Retinal pigment epithelial cell (primary cell): ENCODE data around the gene TDRD3.
"Not testable (repeated sequence)": the region's sequence is repeated elsewhere in the genome, so short reads cannot be mapped to it uniquely, and the experiment has no call there.

Source experiments
- DNase-seq: peaks from one replicate; pipeline ENCODE4 v3.0.0-alpha.2; 2010; ENCODE audit warnings: low read depth
- H3K4me3 ChIP-seq: 2 replicates; pipeline ENCODE4 v1.5.1; 2011; ENCODE audit warnings: mild to moderate bottlenecking, low read length, control low read depth, moderate library complexity
- TF ChIP-seq, protein P1 (sequence below): conservative IDR thresholded peaks from 2 replicates; pipeline ENCODE4 v1.5.1; 2011; ENCODE audit warnings: low read depth, low read length, control low read depth, inconsistent platforms

The TDRD3 gene

DNA sequence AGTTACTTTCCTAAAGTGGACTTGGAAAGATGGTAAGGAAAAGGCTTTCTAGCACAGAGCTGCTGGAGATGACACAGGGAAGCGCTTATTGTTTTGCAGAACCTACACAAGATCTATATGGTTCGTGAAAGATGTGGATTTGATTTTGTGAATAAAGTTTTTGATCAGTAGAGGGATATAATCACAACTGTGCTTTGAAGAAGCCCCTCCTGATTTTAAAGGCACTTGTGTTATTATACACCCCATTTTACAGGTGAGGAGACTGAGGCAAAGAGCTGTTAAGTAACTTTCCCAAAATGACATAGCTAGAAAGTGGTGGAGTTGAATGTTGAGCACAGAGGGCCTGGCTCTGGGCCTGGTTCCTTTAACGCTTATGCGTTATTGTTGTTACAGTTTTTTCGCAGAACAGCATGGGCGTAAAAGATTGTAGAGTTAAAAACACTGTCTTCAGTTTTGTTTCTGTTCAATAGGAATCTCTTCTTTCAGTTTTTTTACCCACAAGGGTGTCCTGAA, 1.4 kb downstream of the TDRD3 start:
- H3K4me3 ChIP-seq: peak overlapping the region; percentile 87
- TF ChIP-seq, protein P1, sequence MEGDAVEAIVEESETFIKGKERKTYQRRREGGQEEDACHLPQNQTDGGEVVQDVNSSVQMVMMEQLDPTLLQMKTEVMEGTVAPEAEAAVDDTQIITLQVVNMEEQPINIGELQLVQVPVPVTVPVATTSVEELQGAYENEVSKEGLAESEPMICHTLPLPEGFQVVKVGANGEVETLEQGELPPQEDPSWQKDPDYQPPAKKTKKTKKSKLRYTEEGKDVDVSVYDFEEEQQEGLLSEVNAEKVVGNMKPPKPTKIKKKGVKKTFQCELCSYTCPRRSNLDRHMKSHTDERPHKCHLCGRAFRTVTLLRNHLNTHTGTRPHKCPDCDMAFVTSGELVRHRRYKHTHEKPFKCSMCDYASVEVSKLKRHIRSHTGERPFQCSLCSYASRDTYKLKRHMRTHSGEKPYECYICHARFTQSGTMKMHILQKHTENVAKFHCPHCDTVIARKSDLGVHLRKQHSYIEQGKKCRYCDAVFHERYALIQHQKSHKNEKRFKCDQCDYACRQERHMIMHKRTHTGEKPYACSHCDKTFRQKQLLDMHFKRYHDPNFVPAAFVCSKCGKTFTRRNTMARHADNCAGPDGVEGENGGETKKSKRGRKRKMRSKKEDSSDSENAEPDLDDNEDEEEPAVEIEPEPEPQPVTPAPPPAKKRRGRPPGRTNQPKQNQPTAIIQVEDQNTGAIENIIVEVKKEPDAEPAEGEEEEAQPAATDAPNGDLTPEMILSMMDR: no peak
- DNase-seq: no peak

DNA sequence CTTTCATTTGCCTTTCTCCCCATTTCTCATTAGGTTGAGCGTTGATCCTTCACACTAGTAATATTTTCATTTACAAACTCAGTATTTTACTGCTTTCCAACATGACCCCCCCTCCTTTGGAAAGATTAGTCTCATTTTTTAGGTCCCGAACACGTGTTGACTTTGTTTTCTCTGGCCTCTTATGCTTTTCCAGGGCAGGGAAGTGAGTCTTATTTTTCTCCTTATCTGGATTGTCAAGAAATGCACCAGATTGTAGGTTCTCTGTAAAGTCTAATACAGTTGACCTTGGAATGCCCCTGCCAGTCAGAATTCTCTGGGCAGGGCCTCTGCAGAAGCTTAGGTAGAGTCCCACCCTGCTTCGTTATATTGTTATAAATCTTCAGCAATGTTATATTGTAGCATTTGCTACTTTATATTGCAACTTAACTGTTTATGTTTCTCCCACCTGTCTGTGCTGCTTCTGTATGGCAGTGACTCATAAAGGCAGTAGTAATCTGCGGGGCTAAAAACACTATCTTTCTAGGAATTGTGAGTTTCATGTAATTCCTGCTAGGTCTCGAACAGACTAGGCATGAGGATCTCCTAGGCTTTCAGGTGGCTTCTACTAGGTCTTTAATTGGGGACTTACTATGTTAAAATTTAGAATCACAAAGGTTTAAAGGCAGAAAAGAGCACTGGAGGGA, 2.0 kb downstream of the TDRD3 start:
- peak overlapping the region; percentile 87 for H3K4me3 ChIP-seq
- TF ChIP-seq, protein P1: no peak
- DNase-seq: peak; percentile 25

DNA sequence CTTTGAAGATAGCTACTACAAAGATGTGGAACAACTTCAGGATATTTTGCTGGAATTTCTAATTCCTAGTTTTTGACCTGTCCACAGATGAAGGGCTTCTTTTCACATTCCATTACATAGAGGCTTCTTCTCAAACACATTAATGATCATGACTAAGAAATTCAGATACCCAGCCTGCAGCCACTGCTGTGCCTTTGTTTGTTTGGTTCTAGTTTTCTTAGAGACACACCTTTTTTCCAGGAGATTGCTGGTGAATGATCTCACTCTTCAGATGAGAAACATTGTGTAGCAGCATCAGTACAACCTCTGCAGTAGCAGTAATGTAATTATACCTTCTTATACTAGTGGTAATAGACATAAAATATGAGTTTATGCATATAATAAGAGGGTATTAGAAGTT, 5.0 kb downstream of the TDRD3 start:
- no peak overlapping the region for H3K4me3 ChIP-seq
- no peak for DNase-seq
- TF ChIP-seq, protein P1: no peak

DNA sequence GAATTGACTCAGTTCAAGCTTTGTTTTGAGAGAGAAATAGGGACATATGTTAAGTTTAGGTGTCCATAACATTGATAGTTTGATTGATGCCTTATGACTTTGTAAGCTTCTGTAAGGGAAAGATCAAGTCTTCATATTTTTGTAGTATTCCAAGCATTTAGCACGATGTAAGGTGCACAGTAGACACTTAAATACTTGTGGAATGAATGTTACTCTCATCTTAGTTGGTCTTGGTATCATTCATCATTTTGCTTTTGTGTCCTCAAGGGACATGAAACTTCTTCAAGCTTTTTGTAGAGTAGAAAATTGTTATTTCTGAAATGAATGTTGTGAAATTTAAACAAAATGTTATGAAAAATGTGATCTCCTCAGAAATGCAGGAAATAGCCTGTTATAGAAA, 10.1 kb downstream of the TDRD3 start:
- DNase-seq: no peak
- TF ChIP-seq, protein P1: no peak

DNA sequence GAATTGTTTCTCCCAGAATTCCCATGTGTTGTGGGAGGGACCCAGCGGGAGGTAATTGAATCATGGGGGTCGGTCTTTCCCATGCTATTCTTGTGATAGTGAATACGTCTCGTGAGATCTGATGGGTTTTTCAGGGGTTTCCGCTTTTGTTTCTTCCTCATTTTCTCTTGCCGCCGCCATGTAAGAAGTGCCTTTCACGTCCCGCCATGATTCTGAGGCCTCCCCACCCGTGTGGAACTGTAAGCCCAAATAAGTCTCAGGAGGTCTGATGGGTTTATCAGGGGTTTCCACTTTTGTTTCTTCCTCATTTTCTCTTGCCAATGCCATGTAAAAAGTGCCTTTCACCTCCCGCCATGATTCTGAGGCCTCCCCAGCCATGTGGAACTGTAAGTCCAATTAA, 10.8 kb downstream of the TDRD3 start:
- not testable (repeated sequence) for H3K4me3 ChIP-seq, DNase-seq

More for the DNA sequence above, 10.1 kb downstream of the TDRD3 start:
- no peak overlapping the region for H3K4me3 ChIP-seq

DNA sequence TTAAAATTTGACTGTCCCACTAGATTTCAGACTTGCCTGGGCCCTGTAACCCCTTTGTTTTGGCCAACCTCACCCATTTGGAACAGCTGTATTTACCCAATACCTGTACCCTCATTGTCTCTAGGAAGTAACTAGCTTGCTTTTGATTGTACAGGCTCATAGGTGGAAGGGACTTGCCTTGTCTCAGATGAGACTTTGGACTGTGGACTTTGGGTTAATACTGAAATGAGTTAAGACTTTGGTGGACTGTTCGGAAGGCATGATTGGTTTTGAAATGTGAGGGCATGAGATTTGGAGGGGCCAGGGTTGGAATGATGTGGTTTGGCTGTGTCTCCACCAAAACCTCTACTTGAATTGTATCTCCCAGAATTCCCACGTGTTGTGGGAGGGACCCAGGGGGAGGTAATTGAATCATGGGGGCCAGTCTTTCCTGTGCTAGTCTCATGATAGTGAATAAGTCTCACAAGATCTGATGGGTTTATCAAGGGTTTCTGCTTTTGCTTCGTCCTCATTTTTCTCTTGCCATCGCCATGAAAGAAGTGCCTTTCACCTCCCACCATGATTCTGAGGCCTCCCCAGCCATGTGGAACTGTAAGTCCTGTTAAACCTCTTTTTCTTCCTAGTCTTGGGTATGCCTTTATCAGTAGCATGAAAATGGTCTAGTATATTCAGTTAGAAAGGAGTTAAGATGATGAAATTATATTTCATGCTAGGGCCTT, 12.7 kb downstream of the TDRD3 start:
- DNase-seq, H3K4me3 ChIP-seq: not testable (repeated sequence)

DNA sequence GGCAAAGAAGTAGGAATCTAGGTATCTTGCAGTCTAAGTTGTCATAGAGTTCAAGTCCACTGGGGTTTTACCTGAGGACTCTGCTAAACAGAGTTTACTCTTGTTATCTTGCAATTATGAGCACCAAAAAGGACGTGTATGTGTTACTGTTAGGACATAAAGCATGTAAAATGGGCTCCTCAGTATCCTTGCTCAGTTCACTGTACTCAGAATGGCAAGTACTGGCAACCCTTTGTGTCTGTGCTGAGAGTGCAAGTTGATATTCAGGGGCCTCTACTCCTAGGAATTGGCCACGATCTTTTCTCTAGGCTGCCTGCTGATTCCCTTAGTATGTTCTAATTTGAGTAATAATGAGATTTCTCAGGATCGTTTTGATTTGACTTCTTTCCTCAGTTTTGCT, 13.3 kb downstream of the TDRD3 start:
- DNase-seq: no peak
- TF ChIP-seq, protein P1: no peak
- no peak overlapping the region for H3K4me3 ChIP-seq

DNA sequence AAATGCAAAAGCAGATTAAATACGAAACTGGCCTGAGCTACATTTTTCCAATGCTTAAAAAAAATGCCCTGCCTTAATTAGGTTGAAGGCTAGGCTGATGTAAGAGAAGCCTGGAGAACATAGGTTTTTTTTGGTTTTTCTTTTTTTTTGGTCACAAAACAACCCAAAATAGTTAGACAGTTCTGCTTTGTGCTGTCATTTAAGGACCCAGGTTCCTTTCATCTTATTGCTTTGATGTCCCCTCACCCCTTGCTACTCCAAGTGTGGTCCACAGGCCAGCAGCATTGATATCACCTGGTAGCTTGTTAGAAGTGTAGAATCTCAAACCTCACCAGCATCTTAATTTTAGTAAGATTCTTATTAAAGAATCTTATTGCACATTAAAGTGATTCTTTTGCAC, 14.4 kb downstream of the TDRD3 start:
- DNase-seq: no peak
- no peak overlapping the region for H3K4me3 ChIP-seq
- TF ChIP-seq, protein P1: no peak
